ENCODE results near the gene FOSL1.
"Not testable (repeated sequence)": the region's sequence is repeated elsewhere in the genome, so short reads cannot be mapped to it uniquely, and the experiment has no call there.

Gene FOSL1

DNA sequence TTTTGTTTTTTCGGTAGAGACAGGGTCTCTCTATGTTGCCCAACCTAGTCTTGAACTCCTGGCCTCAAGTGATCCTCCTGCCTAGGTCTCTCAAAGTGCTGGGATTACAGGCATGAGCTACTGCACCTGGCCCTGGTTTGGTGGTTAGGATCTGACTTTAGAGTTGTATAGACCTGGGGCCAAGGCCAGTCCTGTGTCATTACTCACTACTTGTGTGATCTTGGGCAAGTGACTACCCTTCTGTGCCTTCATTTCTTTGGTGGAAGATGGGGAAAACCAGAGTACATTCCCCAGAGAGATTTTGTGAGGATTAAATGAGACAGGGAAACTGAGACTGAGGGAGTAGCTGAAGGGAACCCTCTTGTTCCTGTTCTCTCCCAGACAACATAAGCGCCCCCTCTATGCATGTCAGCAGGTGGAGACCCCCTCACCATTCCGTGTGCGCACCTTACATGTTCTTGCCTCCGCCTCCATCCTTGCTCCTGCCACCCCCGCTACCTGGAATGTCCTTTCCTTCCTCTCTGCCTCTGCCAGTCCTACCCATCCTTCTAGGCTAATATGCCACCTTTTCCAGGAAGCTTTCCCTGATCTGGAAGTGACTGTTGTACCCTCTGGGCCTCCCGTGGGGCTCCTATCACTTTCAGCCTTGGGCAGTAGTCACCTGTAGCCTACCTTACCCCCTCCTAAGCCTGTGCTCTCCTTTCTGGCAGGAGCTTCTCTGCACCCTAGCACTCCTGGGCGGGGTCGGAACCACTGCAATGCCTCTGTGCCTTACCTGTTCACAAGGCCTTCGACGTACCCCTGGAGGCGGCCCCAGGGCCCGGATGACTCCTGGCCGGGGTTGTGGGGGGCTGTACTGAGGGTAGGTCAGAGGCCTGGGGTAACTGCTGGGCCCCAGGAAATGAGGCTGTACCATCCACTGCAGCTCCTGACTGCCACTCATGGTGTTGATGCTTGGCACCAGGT, 3.9 kb downstream of the FOSL1 start:
- no peak for DNase-seq (ENCODE audit: low read depth in 2 of 2)

DNA sequence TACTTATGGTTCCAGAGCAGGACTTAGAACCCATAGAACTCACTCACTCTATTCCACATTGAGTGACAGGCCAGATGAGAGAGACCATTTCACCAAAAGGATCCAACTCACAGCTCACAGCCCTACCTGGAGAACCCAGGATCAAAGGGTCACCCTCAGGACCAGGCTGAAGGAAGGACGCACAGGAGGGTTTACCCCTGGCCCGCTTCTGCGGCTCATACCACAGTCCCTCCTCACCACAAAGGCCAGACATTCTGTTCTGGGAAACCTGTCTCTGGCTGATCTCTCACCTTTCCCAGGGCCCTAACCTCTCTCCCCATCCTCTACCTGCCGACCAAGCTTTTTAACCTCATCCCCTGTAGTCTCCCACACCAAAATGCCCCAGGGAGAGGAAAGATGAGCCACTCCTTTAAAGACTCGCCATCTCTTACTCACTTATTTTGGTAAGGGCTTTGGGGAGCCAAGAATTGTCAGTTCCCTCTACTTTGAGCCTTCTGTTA, 4.7 kb downstream of the FOSL1 start:
- no peak for DNase-seq (ENCODE audit: low read depth in 2 of 2)

DNA sequence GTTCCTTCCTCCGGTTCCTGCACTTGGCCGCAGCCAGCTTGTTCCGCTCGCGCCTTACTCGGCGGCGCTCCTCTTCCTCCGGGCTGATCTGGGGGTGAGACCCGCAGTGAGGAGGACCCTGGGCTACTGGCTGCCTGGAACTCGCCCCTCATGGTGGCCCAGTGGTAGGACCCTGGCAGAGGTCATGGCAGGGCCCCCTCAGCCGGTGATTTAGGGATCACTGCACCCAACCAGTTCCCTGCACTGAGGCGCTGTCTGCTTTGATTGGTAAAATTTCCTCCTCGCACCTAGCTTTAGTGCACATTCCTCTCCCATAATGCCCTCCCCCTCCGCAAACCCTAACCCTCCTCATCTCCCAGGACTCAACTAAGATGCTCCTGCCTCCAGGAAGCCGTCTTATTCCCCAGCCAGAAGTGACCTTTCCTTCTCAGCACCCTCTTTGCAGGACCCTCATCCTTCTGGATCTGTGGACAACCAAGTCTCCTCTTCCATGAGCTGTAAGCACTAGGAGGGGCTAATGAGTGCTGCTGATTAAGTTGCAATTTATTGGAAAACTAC, 6.1 kb downstream of the FOSL1 start:
- DNase-seq (ENCODE audit: low read depth in 2 of 2): no peak

DNA sequence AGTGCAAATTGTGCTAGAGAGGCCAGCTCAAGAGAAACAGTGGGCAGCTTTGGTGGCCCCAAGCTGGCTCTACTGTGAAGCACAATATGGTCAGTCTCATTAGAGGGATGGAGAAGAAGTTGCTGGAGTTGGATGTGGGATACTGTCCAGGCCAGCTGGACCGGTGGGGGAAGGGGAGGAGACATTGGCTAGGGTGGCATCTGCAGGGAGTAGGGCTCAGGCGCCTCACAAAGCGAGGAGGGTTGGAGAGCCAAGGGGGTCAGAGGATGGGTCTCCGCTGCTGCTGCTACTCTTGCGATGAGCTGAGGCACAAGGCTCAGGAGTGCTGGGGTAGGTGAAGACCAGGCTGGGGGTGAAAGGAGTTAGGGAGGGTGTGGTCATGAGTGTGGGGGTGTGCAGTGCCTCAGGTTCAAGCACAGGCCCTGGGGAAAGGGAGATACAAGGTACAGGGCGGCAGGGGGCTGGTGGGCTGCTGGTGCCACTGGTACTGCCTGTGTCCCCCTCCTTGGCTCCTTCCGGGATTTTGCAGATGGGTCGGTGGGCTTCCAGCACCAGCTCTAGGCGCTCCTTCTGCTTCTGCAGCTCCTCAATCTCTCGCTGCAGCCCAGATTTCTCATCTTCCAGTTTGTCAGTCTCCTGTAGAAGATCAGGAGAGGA, 7.4 kb downstream of the FOSL1 start:
- no peak for DNase-seq (ENCODE audit: low read depth in 2 of 2)

DNA sequence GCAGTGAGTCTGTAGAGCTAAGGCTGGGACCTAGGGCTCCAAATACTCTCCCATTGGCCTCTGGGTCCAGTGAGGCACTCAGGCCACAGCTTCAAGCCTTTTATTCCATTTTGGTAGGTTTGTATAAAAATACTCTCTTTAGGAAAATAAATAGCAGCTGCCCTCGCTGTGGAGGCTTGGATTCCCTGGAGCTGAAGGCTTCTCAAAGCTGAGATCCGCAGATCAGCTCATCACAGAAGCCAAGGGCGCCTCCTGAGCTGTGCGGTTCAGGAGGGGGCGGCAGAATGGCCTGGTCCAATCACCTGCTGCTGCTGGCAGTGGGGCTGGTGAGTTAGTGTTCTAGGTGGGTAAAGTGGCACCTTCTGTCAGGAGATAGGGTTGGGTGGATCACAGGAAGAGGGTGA, 8.0 kb downstream of the FOSL1 start:
- not testable (repeated sequence) for DNase-seq (ENCODE audit: low read depth in 2 of 2)

DNA sequence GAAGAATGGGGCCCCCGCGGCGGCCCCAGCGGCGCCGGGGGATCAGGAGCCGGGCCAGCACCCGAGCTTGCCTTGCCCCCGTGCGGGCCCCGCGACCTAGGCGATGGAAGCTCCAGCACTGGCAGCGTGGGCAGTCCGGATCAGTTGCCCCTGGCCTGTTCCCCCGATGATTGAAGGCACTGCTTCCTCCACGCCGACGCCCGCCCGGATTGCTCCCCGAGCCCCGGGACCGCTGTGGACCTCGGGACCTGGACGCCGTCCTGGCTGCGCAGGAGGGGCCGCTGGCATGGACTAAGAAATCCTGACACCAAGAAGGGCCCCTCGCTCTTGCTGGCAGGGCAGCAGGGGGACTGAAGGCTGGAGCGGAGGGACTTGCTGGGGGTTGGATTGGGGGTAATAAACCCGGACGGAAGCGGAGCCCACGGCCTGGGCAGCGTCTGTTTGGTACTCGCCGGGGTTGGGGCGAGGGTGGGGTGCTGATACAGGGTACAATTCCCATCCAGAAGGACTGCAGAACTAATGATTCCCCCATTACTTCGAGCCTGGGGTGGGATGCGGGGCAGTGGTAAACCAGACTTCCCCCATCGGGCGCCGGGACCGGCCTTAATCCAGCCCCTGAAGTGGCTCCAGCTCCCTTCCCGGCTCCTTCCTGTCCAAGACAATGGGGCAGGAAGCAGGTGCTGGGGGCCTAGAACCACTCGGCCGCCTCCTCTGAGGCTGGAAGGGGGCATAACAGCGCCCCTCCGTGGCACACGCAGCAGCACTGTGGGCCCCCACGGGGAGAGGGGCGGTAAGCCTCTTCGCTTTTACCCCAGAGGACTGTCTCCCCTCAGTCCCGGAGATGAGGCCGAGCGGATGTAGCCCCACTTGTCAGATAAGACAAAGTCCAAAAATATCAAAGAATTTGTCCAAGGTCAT, 8.7 kb downstream of the FOSL1 start:
- no peak for DNase-seq (ENCODE audit: low read depth in 2 of 2)

DNA sequence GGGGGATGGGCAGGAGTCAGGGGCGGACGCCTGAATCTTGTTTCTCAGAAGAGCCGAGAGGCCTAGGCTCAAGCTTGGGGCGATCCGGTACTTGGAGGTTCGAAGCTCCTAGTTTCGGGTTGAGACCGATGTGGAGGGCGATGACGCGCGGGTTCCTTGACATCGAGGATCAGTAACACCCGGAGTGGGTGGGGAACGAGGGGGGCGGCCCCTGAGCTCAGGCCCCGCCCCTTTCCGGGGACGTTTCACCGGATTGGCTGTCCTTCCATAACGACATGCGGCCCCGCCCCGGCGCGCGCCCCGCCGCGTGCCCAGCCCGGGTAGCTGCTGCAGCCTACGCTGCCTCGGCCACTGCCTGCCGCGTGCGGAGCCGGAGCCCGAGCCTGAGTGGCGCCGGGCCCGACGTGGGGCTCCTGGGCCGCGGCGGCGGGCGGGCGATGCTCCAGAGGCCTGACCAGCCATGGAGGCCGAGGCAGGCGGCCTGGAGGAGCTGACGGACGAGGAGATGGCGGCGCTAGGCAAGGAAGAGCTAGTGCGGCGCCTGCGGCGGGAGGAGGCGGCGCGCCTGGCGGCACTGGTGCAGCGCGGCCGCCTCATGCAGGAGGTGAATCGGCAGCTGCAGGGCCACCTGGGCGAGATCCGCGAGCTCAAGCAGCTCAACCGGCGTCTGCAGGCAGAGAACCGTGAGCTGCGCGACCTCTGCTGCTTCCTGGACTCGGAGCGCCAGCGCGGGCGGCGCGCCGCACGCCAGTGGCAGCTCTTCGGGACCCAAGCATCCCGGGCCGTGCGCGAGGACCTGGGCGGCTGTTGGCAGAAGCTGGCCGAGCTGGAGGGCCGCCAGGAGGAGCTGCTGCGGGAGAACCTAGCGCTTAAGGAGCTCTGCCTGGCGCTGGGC, 9.6 kb downstream of the FOSL1 start, which contains the start of gene CCDC85B:
CCDC85B (plus strand) TSS at position 350 of the 895 bp plus-strand sequence; CDS start at position 461, 111 bp downstream.
- DNase-seq (ENCODE audit: low read depth in 2 of 2): peak; percentile 99

DNA sequence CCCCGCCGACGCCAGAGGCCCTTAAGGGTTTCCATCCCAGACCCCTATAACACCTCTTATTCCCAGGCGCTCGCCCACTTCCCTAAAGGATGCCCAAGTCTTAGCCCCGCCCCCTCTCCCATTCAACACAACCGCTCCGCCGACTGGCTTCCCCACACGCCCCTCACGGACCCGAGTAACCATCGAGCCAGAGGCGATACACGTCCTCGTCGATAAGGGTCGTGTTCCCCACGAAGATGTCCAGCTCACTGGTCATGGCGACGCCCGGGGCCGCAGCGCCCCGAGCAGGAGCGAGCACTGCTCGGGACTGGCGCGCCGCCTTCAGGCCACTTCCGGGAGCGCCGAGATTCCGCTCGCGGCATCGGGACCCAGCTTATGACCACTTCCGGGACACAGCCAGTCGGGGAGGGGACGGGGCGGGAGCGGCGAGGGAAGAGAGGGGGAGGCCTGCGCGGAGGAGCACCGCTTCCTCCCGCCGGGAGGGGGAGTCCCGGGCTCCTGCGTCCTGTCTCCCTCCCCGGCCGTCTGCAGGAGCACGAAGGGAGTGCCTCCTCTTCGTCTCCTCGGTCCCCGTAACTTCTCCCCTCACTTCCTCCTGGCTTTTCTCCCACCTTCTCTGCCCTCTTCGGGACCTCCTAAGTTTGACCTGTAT, 11.9 kb downstream of the FOSL1 start, which contains the start of gene FIBP:
FIBP (minus strand) TSS at position 309 of the 652 bp plus-strand sequence; CDS start at position 256, 53 bp downstream.
- DNase-seq (ENCODE audit: low read depth in 2 of 2): peak; percentile 95 to 97

DNA sequence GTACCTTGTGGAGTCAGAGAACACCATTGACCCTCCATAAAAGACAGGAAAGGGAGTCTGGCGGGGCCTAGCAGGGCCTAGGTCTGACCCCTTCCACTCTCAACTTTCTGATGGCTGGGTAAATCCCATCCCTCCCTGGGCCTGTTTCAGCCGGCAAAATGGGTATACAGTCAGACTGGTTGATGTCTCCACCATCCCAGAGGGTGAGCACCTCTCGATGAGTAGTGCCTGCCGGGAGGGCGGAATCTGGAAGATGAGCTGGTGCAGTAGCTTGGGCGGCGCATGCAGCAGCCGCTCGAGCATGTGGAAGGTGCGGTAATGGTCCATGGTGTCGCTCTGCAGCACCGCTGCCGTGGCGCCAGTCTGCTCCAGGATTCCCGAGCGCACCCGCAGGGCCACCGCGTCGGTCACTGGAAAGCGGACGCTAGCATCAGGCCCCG, 12.4 kb downstream of the FOSL1 start:
- DNase-seq (ENCODE audit: low read depth in 2 of 2): no peak

DNA sequence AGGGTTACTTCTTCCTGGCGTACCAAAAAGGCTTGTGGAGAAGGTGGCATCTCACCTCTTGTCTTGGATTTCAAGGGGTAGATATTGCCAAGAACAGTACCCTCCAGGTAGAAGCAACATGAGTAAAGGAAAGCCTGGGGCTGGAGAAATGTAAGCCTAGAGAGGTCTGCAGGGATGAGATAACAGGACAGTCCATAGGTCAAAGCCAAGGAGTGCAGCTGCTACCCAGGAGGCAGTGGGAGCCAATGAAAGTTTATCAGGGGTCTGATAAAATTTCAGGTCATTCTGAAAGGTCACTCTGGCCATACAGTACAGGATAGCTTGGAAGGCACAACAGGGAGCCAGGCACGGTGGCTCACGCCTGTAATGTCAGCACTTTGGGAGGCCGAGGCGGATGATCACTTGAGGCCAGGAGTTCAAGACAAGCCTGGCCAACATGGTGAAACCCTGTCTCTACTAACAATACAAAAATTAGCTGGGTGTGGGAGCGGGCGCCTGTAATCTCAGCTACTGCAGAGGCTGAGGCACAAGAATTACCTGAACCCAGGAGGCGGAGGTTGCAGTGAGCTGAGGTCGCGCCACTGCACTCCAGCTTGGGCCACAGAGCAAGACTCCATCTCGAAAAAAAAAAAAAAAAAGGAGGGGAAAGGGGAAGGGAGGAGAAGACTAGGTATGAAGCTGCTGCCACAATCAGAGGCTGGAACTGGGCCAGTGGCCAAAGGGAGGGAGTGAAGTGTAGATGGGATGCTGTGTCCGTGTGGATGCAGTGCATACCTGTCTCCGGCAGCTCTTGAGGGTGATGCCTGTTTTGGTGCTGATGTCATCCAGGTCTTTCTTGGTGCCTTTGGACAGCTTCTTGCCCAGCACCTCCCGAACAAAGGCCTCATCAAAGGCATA, 13.1 kb downstream of the FOSL1 start:
- DNase-seq (ENCODE audit: low read depth in 2 of 2): no peak

DNA sequence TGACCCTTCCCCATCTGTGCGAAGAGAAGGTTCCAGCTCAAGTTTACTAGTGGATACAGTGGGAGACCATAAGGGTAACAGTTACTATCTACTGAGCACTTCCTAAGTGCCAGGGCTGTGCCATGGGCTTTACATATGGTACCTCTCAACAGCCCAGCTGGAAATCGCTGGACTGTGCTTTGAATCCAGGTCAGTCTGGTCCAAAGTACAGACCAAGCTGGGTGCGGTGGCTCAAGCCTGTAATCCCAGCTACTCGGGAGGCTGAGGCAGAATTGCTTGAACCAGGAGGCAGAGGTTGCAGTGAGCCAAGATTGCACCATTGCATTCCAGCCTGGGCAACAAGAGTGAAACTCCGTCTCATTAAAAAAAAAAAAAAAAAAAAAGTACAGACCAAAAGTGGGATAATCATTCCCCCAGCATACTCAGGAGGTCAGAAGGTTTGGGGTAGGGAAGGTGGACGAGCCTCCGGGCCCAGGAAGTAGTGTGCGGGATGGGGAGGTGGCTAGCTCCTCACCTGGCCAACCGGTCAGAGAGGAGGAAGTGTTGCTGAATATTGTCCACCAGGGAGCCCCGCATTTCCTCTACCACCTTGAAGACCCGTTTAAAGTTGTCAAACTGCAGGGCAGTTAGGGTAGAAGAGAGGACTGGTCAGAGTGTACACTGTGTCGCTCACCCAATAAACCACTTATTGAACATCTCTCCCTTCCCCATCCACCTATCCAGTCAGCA, 14.2 kb downstream of the FOSL1 start:
- no peak for DNase-seq (ENCODE audit: low read depth in 2 of 2)

DNA sequence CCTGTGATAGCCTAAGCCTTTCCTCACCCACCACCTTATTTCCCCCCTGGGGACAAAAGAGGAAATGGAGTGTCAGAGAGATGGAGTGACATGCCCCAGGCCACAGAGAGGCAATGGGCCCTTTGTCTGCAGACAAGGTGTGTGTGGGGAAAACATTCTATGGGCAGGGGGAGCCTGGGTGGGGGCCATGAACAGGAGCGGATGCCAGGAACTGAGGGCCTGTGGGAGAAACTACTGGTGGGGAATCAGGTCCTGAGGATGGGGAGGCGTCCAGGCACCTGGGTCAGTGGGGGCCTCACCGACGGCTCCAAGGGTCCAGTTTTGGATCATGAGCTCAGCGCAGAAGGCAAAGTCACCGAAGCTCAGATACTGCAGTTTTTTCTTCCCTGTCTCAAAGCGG, 15.0 kb downstream of the FOSL1 start:
- no peak for DNase-seq (ENCODE audit: low read depth in 2 of 2)

DNA sequence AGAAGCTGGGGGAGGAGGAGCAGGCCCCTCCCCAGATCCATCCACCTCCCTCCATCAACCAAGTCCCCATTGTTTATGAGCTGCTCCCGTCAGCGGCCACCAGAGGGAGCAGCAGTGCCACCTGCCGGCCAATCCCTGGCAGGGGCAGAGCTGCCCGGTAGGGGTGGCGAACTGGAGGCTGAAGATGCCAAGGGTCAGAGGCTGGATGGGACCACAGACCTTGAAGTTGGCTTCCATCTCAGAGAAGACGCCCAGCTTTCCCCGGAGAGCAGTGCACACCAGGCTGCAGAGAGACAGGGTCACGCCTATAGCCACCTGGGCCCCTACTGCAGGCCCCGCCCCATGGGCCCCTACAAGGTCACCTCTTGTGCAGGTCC, 15.5 kb downstream of the FOSL1 start:
- DNase-seq (ENCODE audit: low read depth in 2 of 2): peak; percentile 71 to 73

DNA sequence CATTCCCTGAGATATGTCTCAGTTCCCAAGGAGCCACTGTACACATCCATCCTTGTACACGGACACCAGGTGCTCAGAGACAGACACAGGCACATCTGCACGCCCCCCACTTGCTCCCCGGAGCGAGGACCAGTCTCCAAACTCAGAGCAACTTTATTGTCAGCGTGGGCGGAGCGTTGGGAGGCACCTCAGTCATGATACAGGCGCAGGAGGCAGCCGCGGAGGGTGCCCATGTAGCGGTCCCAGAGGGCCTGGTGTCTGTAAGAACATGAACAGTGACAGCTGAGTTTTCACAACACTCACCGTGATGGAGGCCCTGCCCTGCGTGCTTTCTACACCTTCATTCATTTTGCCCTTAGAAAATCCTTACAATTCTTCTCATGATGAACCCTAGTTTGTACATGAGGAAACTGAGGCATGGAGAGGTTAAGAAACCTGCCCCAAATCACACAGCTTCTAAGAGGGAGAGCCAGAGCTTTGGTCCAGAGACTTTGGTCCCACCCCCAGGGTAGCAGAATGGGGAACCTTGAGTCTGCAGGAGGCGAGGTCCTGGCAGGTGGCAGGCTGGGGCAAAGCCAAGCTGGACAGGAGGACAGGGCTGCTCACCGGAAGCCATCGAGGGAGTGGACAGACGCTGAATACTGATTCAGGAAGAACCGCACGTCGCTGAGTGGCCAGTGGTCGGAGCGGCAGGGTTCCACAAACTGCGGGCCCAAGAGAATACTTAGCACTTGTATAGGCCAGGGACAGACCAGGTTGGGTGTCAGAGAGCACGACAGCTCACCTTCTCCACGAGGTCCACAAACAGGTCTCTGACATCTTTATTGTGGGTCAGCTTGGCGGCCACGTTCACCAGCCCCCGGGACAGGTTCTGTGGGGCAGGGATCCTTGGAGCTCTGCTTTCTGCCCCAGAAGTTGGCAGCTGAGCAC, 16.1 kb downstream of the FOSL1 start:
- no peak for DNase-seq (ENCODE audit: low read depth in 2 of 2)

DNA sequence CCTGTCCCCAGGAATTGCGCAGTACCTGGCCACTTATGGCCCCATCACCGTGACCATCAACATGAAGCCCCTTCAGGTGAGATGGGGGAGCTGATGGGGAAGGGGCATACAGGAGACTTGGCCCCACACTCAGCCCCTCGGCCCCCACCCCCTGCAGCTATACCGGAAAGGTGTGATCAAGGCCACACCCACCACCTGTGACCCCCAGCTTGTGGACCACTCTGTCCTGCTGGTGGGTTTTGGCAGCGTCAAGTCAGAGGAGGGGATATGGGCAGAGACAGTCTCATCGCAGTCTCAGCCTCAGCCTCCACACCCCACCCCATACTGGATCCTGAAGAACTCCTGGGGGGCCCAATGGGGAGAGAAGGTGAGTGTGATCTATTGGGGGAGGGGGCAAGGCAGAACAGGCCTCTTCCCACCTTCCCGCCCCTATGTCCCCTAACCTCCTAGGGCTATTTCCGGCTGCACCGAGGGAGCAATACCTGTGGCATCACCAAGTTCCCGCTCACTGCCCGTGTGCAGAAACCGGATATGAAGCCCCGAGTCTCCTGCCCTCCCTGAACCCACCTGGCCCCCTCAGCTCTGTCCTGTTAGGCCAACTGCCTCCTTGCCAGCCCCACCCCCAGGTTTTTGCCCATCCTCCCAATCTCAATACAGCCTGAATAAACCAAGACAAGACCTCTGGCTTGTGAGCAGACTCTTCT, 17.0 kb downstream of the FOSL1 start:
- DNase-seq (ENCODE audit: low read depth in 2 of 2): no peak
